GM18505 (cell line): Measurements from ENCODE around the gene KLF1.
A peak's percentile ranks its signal among the peaks of the same experiment; 100 is the strongest.

Experiments used
- ATAC-seq: cut with Tn5 transposase; IDR thresholded peaks from one replicate; pipeline ENCODE4 v1.9.1; 2021; ENCODE audit not compliant: unreplicated experiment
- POLR2A ChIP-seq: IDR thresholded peaks from 4 replicates; pipeline ENCODE4 v1.6.1; 2011; ENCODE audit warnings: borderline replicate concordance; ENCODE audit not compliant: insufficient read depth, insufficient read length; ENCODE audit errors: extremely low read depth

Gene KLF1

GRCh38 chr19:12871681-12872080 is 15.3 kb downstream of the KLF1 start:
- TF ChIP-seq POLR2A = no peak
- no peak for ATAC-seq

- no peak for ATAC-seq
- TF ChIP-seq POLR2A = no peak
Measured at GRCh38 chr19:12868540-12869112, 18.4 kb downstream of the KLF1 start.

DNA sequence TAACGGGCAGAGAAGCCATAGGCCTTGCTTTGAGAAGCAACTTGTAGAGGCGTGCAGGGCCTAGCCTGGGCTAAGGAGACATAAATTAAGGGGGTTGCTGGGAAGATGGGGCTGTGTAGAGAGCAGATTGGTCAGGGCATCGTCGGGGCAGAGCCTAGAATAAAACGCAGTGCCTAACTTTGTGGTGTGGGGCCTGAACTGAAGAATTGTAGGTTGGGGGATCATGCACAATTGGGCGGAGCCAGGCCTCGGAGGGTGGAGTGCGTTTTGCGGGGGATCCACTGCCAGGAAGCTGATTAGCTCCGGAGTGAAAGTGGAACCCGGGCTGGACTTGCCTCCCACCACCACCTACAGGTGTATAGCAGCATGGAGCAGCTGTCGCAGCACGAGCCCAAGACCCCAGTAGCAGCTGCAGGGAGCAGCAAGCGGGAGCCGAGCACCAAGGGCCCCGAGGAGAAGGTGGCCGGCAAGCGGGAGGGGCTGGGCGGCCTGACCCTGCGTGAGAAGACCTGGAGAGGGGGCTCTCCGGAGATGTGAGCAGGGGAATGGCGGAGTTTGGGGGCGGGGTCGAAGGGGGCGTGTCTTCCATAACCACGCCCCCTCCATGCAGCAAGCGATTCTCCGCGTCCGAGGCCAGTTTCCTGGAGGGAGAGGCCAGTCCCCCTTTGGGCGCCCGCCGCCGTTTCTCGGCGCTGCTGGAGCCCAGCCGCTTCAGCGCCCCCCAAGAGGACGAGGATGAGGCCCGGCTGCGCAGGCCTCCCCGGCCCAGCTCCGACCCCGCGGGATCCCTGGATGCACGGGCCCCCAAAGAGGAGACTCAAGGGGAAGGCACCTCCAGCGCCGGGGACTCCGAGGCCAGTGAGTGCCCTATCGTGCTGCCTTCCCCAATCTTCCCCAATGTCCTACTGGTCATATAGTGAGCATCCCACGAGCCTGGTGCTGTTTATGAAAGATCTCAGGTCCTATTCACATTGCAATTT is 19.6 kb downstream of the KLF1 start:
- TF ChIP-seq POLR2A = peak; percentile 58
- peak; percentile 65 for ATAC-seq

- no peak for ATAC-seq
- no peak for TF ChIP-seq POLR2A
Measured at GRCh38 chr19:12866416-12867119, 20.4 kb downstream of the KLF1 start.

DNA sequence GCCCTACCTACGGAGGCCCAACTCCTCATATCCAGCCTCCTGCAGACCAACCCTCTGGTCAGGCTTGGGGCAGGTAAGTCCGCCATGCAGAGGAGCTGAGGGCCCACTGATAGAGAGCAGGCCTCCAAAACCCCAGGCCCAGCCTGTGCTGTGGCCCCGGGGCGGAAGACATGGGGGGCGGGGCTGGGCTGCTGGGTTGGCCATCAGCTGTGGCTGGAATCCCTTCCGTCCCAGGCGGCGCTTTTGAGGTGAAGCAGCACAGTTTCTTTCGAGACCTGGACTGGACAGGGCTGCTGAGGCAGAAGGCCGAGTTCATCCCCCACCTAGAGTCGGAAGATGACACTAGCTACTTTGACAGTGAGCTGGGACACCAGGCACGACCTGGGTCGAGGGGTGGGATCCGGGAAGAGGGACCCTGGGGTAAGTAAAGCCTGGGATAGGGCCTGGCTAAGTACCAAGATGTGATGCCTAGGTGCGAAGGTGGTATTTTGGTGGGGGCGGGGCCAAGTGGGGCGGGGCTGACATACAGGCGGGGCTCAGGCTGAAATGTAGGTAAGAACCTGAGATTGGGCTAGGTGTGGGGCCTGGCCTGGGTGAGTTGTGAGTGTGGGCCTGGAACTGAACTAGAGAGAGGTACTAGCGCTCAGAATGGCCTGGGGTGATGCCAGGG is 21.1 kb downstream of the KLF1 start:
- no peak for ATAC-seq
- no peak for TF ChIP-seq POLR2A

- TF ChIP-seq POLR2A = no peak
- no peak for ATAC-seq
Measured at GRCh38 chr19:12864721-12865715, 22.0 kb downstream of the KLF1 start.

GRCh38 chr19:12864143-12864542 is 22.9 kb downstream of the KLF1 start:
- TF ChIP-seq POLR2A = no peak
- no peak for ATAC-seq

GRCh38 chr19:12859546-12859945 is 27.5 kb downstream of the KLF1 start:
- no peak for TF ChIP-seq POLR2A
- ATAC-seq = no peak

DNA sequence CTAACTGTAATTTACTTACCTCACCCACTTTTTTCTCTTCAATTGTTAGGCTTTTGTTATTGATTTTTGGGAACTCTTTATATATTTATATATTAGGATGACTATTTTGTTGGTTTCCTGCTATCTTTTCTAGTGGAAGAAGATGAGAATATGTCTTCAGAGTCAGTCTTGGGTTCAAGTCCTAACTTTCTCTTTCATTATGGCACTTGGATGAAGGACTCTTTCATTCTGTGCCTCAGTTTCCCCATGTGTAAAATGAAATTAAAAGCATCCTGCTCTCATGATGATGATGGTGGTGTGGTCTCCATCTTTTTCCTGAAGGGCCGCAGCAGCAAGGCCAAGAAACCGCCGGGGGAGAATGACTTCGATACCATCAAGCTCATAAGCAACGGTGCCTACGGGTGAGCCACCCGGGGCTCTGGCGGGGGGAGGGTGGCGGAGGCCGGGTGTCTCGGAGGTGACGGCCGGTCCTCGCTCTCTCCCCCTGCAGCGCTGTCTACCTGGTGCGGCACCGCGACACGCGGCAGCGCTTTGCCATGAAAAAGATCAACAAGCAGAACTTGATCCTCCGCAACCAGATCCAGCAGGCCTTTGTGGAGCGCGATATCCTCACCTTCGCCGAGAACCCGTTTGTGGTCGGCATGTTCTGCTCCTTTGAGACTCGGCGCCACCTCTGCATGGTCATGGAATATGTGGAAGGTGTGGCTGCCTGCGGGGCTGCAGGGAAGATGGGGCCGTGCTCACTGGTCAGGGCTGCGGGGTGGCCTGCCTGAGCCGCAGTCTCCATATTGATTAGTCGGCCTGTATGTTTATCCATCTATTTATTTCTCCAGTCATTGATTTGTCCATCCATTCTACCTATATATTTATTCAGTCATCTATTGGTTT is 28.7 kb downstream of the KLF1 start:
- no peak for TF ChIP-seq POLR2A
- no peak for ATAC-seq

GRCh38 chr19:12856653-12857052 is 30.3 kb downstream of the KLF1 start:
- ATAC-seq = no peak
- no peak for TF ChIP-seq POLR2A
